ENCODE data around the gene LOXL4. TPM values are rescaled to one million over a fixed set of nuclear protein-coding genes. Genes with fewer than 3 reads are reported as not detected.

The LOXL4 gene
- total RNA-seq, 1 donor from 2014 or later, result 1.7 TPM

DNA sequence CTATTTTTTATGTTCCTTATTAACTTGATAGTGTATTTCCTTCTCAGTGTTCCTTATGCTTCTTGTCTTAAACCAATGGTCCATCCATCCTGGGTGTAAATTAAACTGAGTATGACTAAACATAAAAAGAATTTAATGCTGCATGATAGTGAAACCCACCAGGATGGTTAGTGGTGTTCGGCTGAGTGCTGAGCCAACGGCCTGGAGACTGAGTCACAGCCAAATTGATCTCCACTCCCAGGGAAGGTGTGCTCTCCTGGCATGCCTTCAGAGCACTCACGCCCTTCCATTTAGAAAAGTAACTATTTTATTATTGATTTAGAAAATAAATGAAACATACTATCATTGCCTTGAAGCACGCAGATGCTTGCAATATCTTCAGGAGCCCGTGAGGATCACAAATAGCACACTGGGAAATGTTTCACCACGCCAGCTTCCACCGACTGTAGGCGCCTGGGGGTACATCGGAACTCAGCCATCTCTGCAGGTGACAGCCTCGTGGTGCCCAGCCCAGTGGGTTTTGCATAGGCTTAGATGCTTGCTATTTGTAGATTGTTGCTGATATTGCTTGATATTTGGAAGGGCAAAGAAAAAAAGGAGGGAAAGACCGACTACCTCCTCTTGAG is 40.0 kb upstream of the LOXL4 start:
- H3K4me1 Mint-ChIP-seq, result peaks cover 17% of the 10 kb centered on the region
- no peaks in the 10 kb centered on the region for H3K9me3 Mint-ChIP-seq
- TF ChIP-seq, protein P1, sequence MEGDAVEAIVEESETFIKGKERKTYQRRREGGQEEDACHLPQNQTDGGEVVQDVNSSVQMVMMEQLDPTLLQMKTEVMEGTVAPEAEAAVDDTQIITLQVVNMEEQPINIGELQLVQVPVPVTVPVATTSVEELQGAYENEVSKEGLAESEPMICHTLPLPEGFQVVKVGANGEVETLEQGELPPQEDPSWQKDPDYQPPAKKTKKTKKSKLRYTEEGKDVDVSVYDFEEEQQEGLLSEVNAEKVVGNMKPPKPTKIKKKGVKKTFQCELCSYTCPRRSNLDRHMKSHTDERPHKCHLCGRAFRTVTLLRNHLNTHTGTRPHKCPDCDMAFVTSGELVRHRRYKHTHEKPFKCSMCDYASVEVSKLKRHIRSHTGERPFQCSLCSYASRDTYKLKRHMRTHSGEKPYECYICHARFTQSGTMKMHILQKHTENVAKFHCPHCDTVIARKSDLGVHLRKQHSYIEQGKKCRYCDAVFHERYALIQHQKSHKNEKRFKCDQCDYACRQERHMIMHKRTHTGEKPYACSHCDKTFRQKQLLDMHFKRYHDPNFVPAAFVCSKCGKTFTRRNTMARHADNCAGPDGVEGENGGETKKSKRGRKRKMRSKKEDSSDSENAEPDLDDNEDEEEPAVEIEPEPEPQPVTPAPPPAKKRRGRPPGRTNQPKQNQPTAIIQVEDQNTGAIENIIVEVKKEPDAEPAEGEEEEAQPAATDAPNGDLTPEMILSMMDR (conservative IDR thresholded peaks at IDR 0.05), result no peak

DNA sequence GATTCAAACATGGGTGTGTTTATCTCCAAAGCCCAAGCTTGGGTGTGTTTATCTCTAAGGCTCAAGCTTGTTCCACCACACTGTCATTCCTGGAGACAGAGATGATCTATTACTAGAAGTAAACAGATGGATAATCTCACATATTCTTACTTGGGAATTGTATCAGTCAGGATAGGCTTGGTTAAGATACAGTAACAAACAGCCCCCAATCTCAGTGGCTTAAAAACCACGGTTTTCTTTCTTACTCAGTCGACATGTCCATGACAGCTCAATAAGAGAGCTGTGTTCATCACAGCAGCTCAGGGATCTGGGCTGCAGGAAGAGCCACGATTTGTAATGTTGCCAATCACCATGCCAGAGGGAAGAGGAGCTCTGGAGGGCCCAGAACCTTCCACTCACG is 38.5 kb upstream of the LOXL4 start:
- no peaks in the 10 kb centered on the region for H3K9me3 Mint-ChIP-seq
- DNase-seq (ENCODE audit: low read depth, low spot score), result no peak
- TF ChIP-seq, protein P1 (conservative IDR thresholded peaks at IDR 0.05), result no peak
- peaks cover 17% of the 10 kb centered on the region for H3K4me1 Mint-ChIP-seq
- H3K4me3 Mint-ChIP-seq, result no peak overlapping the region
- H3K36me3 Mint-ChIP-seq (ENCODE audit: low read depth), result no peaks in the 10 kb centered on the region
- no peak overlapping the region for H3K27ac Mint-ChIP-seq (ENCODE audit: unreplicated experiment)
- H3K27me3 Mint-ChIP-seq (ENCODE audit: low read depth), result no peaks in the 10 kb centered on the region

More for the DNA sequence above, 40.0 kb upstream of the LOXL4 start:
- no peaks in the 10 kb centered on the region for H3K36me3 Mint-ChIP-seq (ENCODE audit: low read depth)
- no peak overlapping the region for H3K27ac Mint-ChIP-seq (ENCODE audit: unreplicated experiment)
- no peaks in the 10 kb centered on the region for H3K27me3 Mint-ChIP-seq (ENCODE audit: low read depth)
- no peak overlapping the region for H3K4me3 Mint-ChIP-seq
- no peak for DNase-seq (ENCODE audit: low read depth, low spot score)

DNA sequence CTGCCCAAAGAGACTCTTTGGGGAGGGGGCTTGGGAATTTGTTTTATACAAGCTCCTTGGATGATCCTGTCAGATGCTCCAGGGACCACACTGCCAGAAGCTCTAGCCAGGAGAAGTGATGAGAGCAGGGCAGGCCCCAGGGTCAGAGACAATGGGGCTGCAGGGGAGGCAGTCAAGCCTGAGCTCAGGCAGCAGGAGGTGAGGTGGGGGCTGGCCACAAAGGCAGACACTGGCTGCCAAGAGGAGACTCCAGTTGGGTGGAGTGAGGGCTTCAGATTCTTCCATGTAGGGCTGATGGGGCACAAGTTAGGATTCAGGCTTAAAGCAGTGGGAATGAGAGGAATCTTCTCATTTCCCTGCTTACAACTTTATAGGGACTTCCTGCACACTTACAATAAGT is 35.6 kb upstream of the LOXL4 start:
- Mint-ChIP-seq H3K9me3 (no peaks in the 10 kb centered on the region), H3K27me3 (ENCODE audit: low read depth) (no peaks in the 10 kb centered on the region), H3K36me3 (ENCODE audit: low read depth) (no peaks in the 10 kb centered on the region), H3K4me1 (peaks cover 1% of the 10 kb centered on the region), H3K27ac (ENCODE audit: unreplicated experiment) (no peak overlapping the region), H3K4me3 (no peak overlapping the region)
- TF ChIP-seq, protein P1 (conservative IDR thresholded peaks at IDR 0.05), result no peak
- DNase-seq (ENCODE audit: low read depth, low spot score), result no peak

DNA sequence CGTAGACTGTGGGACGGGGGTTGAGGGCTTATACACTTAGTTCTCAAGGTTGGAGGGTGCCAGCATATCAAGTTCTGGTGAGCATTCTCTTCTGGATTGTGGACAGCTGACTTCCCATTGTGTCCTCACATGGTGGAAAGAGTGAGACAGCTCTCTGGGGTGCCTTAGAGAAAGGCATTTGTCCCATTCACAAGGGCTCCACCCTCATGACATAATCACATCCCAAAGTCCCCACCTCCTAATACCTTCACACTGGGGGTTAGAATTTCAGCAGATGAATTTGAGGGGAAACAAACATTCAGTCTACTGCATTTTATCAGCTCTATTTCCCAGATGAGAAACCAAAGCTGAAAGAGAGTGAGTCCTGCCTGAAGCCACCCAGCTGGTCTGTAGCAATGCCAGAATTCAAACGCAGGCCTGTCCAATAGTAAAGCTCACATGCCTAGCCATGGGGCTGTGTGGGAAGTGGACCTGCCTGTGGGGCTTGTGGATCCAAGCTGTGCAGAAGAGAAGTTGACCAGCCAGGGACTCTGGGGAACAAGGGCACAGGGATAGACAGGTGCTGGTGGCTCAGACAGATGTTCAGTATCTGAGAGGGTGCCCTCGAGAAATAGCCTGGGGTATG is 34.9 kb upstream of the LOXL4 start:
- Mint-ChIP-seq H3K4me3 (no peak overlapping the region), H3K4me1 (no peaks in the 10 kb centered on the region), H3K36me3 (ENCODE audit: low read depth) (no peaks in the 10 kb centered on the region), H3K27ac (ENCODE audit: unreplicated experiment) (no peak overlapping the region), H3K27me3 (ENCODE audit: low read depth) (no peaks in the 10 kb centered on the region), H3K9me3 (no peaks in the 10 kb centered on the region)
- TF ChIP-seq, protein P1 (conservative IDR thresholded peaks at IDR 0.05), result no peak
- no peak for DNase-seq (ENCODE audit: low read depth, low spot score)

DNA sequence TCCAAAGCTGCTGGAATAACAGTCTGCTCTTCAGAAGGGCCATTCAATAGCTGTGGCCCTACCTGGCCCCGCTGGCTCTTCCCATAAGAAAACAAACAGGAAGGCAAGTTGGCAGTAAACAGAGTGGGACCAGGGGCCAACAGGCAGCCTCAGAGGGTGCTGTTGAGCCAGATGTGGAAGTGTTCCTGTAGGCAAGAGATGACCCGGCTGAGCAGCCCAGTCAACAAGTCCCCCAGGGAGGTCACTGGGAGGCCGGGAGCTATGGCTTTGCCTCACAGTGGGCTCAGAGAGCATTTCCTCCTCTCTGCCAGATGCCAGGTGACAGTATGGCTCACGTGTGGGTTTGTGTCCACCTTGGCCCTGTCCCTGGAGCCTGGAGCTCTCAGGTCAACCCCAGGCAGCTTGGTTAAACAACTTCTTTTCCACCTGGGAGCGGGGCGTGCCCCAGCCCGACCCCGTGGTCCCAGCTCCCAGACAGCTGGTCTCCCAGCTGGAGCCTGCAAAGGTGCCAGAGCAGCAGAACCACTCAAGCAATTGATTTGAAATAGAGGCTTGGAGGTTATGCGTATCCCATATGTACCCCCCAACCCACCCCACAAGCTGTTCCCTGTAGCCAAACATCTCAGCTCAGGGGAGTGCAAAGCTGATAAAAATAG is 33.8 kb upstream of the LOXL4 start:
- TF ChIP-seq, protein P1 (conservative IDR thresholded peaks at IDR 0.05), result no peak
- Mint-ChIP-seq H3K4me1 (peaks cover 4% of the 10 kb centered on the region), H3K27ac (ENCODE audit: unreplicated experiment) (no peak overlapping the region), H3K9me3 (no peaks in the 10 kb centered on the region), H3K4me3 (no peak overlapping the region), H3K36me3 (ENCODE audit: low read depth) (no peaks in the 10 kb centered on the region), H3K27me3 (ENCODE audit: low read depth) (no peaks in the 10 kb centered on the region)
- DNase-seq (ENCODE audit: low read depth, low spot score), result no peak
